Bronchial epithelial cell (primary cell): ENCODE measurements around the gene RAB11FIP4. TPM values are rescaled to one million over a fixed set of nuclear protein-coding genes. Genes with fewer than 3 reads are reported as not detected.

Experiments used
- DNase-seq: peaks from one replicate; pipeline ENCODE4 v3.0.0-alpha.2; 2010; ENCODE audit warnings: low read depth
- FAIRE-seq: peaks from 2 replicates; lab custom pipeline; 2011; peaks lifted over from hg19 to GRCh38; lab: Jason Lieb, UNC
- H3K27me3 ChIP-seq: 2 replicates; pipeline ENCODE4 v1.5.1; 2011; ENCODE audit warnings: low read length; ENCODE audit not compliant: control insufficient read depth, insufficient read depth
- H3K36me3 ChIP-seq: 2 replicates; pipeline ENCODE4 v1.5.1; 2011; ENCODE audit warnings: low read length; ENCODE audit not compliant: control insufficient read depth, insufficient read depth
- H3K4me3 ChIP-seq: 2 replicates; pipeline ENCODE4 v1.5.1; 2011; ENCODE audit warnings: mild to moderate bottlenecking, low read depth, low read length, control low read depth
- total RNA-seq: library from RNA; depleted of rRNA; stranded (reverse); fragments of >200 nt; gene quantifications from 2 replicates; pipeline ENCODE4 v1.2.1, GENCODE V29; 2014
- TF ChIP-seq, protein P1 (sequence below): IDR thresholded peaks from 2 replicates; pipeline ENCODE4 v1.5.1; 2011; ENCODE audit warnings: mild to moderate bottlenecking, moderate library complexity, low read length, control low read depth, inconsistent platforms; ENCODE audit not compliant: insufficient read depth, severe bottlenecking

The RAB11FIP4 gene
- total RNA-seq, 1 donor from 2014 or later, result 17.6 TPM

DNA sequence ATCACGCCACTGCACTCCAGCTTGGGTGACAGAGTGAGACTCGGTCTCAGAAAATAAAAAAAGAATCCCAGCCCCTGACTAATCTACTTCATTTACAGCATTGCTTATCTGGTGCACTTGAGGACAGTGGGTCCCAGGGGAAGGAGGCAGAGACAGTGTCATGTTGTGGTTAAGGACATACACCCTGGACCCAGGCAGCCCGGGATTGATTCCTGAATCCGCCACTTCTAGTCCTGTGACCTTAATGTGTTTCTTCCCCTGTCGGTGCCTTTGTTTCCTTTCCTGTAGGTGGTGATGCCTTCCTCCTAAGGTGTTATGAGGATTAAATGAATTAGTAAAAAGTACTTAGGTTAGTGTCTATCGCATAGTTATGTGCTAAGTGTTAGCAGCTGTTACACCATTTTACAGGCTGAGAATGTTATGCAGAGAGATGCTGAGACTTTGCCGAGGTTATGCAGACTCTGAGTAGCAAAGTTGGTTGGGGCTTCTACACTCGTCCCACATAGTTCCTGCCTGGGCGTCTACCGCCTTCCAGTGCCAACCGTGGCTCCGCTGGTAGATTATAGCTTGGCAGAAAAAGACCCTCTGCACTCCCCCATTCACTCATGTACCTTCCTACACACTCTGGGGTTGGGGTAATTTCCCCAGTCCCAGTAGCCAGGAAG, 74.8 kb downstream of the RAB11FIP4 start:
- TF ChIP-seq, protein P1, sequence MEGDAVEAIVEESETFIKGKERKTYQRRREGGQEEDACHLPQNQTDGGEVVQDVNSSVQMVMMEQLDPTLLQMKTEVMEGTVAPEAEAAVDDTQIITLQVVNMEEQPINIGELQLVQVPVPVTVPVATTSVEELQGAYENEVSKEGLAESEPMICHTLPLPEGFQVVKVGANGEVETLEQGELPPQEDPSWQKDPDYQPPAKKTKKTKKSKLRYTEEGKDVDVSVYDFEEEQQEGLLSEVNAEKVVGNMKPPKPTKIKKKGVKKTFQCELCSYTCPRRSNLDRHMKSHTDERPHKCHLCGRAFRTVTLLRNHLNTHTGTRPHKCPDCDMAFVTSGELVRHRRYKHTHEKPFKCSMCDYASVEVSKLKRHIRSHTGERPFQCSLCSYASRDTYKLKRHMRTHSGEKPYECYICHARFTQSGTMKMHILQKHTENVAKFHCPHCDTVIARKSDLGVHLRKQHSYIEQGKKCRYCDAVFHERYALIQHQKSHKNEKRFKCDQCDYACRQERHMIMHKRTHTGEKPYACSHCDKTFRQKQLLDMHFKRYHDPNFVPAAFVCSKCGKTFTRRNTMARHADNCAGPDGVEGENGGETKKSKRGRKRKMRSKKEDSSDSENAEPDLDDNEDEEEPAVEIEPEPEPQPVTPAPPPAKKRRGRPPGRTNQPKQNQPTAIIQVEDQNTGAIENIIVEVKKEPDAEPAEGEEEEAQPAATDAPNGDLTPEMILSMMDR, result no peak
- FAIRE-seq (no peak), DNase-seq (no peak)
- Histone ChIP-seq H3K36me3 (no peaks in the 10 kb centered on the region), H3K4me3 (no peak overlapping the region), H3K27me3 (no peaks in the 10 kb centered on the region)

DNA sequence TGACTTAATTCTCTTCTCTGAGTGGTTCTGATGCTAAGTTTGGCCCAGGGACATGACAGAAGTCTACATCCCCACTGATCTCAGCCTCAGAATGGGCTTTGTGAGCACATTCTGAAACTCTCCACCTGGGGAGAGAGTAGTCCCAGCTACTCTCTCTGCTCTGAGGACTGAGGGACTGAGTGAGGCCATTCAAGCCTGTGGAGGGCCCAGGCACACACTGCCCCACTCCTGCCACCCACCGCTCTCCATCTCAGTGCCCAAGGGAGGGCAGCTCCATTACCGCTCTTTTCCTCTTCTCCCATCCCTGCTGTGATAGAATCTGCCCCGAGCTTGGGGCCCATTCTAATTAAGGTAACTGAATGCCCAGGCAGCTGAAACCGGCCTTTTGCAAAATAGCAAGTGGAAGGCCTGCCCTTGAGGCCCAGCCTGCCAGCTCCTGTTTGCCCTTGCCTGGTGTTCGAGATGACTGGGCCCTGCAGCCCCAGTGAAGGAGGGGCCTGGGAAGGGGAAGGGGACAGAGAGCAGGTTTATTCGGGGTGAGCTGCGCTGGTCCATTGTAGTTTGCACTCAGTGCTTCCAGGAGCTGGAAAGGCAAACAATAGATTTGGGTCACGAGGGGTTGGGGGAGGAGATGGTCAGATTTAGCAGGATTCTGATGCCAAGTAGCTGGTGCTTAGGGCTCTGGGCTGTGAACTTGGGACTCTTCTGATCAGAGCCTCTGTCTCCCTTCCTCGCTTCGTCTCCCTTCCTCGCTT, 76.2 kb downstream of the RAB11FIP4 start:
- no peaks in the 10 kb centered on the region for H3K27me3 ChIP-seq
- TF ChIP-seq, protein P1, result no peak
- H3K4me3 ChIP-seq, result no peak overlapping the region
- DNase-seq (no peak), FAIRE-seq (no peak)
- H3K36me3 ChIP-seq, result no peaks in the 10 kb centered on the region

DNA sequence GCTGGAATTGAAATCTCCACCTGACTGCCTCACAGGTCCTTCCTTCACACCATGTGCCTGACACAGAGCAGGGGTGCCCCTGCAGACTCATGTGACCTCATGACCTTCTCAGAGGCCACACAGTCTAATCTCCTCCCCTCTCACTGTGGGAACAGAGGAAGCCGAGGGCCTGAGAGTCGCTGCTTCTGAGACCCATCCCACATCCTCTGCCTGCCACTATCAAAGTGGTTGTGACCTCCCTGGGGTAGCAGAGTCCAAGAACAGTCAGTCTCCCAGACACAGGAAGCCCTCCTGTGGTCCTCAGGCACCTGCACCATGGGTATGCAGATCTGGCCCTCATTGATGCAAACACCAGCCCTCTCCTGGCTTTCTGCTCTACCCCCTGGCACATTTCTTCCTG, 78.5 kb downstream of the RAB11FIP4 start:
- no peaks in the 10 kb centered on the region for H3K36me3 ChIP-seq
- H3K4me3 ChIP-seq, result no peak overlapping the region
- FAIRE-seq, result no peak
- no peaks in the 10 kb centered on the region for H3K27me3 ChIP-seq
- TF ChIP-seq, protein P1, result no peak
- no peak for DNase-seq

DNA sequence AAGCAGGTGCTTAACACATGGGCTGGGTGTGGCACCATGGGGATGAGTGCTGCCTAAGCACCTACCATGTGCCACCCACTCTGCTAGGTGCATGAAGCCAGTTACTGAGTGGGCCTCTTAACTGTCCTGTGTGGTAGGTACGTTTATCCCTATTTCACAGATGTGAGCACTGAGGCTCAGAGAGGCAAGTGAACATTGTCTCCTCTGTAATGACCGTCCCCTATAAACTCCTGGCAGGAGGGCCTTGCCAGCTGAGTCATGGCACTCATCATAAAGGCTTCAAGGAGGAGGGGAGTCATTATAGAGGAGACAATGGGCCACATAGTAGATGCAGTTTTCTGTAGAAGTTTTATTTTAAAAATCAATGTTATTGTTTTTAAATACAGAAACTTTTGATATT, 79.1 kb downstream of the RAB11FIP4 start:
- Histone ChIP-seq H3K4me3 (no peak overlapping the region), H3K36me3 (no peaks in the 10 kb centered on the region), H3K27me3 (no peaks in the 10 kb centered on the region)
- DNase-seq (no peak), FAIRE-seq (no peak)
- TF ChIP-seq, protein P1, result no peak

DNA sequence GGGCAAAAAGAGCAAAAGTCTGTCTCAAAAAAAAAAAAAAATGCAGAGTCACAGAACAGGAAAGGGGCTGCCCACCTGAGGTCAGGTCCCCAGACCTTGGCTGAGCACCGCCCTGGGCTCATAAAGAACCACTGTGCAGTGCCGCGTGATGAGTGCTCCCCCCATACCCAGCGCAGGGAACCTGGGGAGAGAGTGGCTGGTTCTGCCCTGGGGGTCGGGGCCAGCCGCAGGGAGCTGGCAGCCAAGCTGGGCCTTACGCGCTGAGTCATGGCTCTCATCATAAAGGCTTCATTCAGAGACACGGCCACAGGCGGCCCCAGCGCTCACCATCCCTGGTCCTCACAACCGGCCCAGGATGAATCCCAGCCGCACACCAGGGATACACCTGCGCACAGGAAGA, 80.7 kb downstream of the RAB11FIP4 start:
- no peaks in the 10 kb centered on the region for H3K27me3 ChIP-seq
- no peak overlapping the region for H3K4me3 ChIP-seq
- FAIRE-seq (no peak), DNase-seq (no peak)
- H3K36me3 ChIP-seq, result no peaks in the 10 kb centered on the region
- TF ChIP-seq, protein P1, result no peak
